Renal cortex interstitium (tissue), 15 donors: ENCODE measurements around the gene MED19. TPM values are rescaled to one million over a fixed set of nuclear protein-coding genes. Genes with fewer than 3 reads are reported as not detected.

Source experiments
- DNase-seq, 11 donors: peaks; one replicate each; pipeline ENCODE4 v3.0.0-alpha.2; 2013; ENCODE audit warnings: low read depth in 9 of 11, low spot score in 4 of 11; ENCODE audit errors: extremely low read depth in 1 of 11
- long read RNA-seq, 16 experiments: transcript quantifications; one replicate each; lab custom pipeline, GENCODE V29; 2026
- polyA plus RNA-seq, 3 donors: library from polyadenylated mRNA; unstranded; fragments of 120-200 nt; gene quantifications; one replicate each; pipeline ENCODE4 v1.2.1, GENCODE V29; 2013; ENCODE audit not compliant: insufficient read length in 3 of 3

The MED19 gene, protein sequence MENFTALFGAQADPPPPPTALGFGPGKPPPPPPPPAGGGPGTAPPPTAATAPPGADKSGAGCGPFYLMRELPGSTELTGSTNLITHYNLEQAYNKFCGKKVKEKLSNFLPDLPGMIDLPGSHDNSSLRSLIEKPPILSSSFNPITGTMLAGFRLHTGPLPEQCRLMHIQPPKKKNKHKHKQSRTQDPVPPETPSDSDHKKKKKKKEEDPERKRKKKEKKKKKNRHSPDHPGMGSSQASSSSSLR
- 10 to 100 TPM; 19.5 to 24.1 (median 21.8) TPM for polyA plus RNA-seq
- long read RNA-seq, donor 1, transcript MED19-202 (5 exons, 1,203 nt) = major isoform, 7 of 29 reads
- long read RNA-seq, donor 1, partial matches to known transcripts = 18 of 29 reads
- long read RNA-seq, donor 1, other reads (novel, unspliced or antisense) = 0 of 29 reads
- long read RNA-seq, donor 2, partial matches to known transcripts = 7 of 11 reads
- long read RNA-seq, donor 2, other reads (novel, unspliced or antisense) = 0 of 11 reads
- long read RNA-seq, donor 3, transcript MED19-202 (5 exons, 1,203 nt) = major isoform, 13 of 350 reads
- long read RNA-seq, donor 3, partial matches to known transcripts = 271 of 350 reads
- long read RNA-seq, donor 3, other reads (novel, unspliced or antisense) = 61 of 350 reads
- long read RNA-seq, donor 4, transcript MED19-202 (5 exons, 1,203 nt) = major isoform, 10 of 12 reads
- long read RNA-seq, donor 4, partial matches to known transcripts = 0 of 12 reads
- long read RNA-seq, donor 4, other reads (novel, unspliced or antisense) = 0 of 12 reads
- long read RNA-seq, donor 5 = 0 reads
- long read RNA-seq, donor 6, transcript MED19-202 (5 exons, 1,203 nt) = major isoform, 5 of 440 reads
- long read RNA-seq, donor 6, partial matches to known transcripts = 412 of 440 reads
- long read RNA-seq, donor 6, other reads (novel, unspliced or antisense) = 19 of 440 reads
- long read RNA-seq, donor 7, transcript MED19-202 (5 exons, 1,203 nt) = major isoform, 7 of 21 reads
- long read RNA-seq, donor 7, partial matches to known transcripts = 13 of 21 reads
- long read RNA-seq, donor 7, other reads (novel, unspliced or antisense) = 0 of 21 reads
- long read RNA-seq, donor 8, transcript MED19-203 (3 exons, 1,088 nt) = minor isoform, 6 of 33 reads
- long read RNA-seq, donor 8, transcript MED19-202 (5 exons, 1,203 nt) = major isoform, 7 of 33 reads
- long read RNA-seq, donor 8, partial matches to known transcripts = 19 of 33 reads
- long read RNA-seq, donor 8, other reads (novel, unspliced or antisense) = 0 of 33 reads
- long read RNA-seq, donor 9, transcript MED19-202 (5 exons, 1,203 nt) = major isoform, 14 of 22 reads
- long read RNA-seq, donor 9, partial matches to known transcripts = 7 of 22 reads
- long read RNA-seq, donor 9, other reads (novel, unspliced or antisense) = 0 of 22 reads
- long read RNA-seq, donor 10, transcript MED19-202 (5 exons, 1,203 nt) = major isoform, 7 of 22 reads
- long read RNA-seq, donor 10, partial matches to known transcripts = 13 of 22 reads
- long read RNA-seq, donor 10, other reads (novel, unspliced or antisense) = 0 of 22 reads
- long read RNA-seq, donor 11, transcript MED19-202 (5 exons, 1,203 nt) = major isoform, 6 of 6 reads
- long read RNA-seq, donor 11, partial matches to known transcripts = 0 of 6 reads
- long read RNA-seq, donor 11, other reads (novel, unspliced or antisense) = 0 of 6 reads
- long read RNA-seq, donor 12, partial matches to known transcripts = 0 of 8 reads
- long read RNA-seq, donor 12, other reads (novel, unspliced or antisense) = 0 of 8 reads
- long read RNA-seq, donor 13 = 0 reads
- long read RNA-seq, donor 14, transcript MED19-202 (5 exons, 1,203 nt) = major isoform, 13 of 24 reads
- long read RNA-seq, donor 14, partial matches to known transcripts = 7 of 24 reads
- long read RNA-seq, donor 14, other reads (novel, unspliced or antisense) = 0 of 24 reads
- long read RNA-seq, donor 15, partial matches to known transcripts = 0 of 6 reads
- long read RNA-seq, donor 15, other reads (novel, unspliced or antisense) = 0 of 6 reads
- long read RNA-seq, donor 16, transcript MED19-202 (5 exons, 1,203 nt) = major isoform, 25 of 45 reads
- long read RNA-seq, donor 16, partial matches to known transcripts = 16 of 45 reads
- long read RNA-seq, donor 16, other reads (novel, unspliced or antisense) = 0 of 45 reads

DNA sequence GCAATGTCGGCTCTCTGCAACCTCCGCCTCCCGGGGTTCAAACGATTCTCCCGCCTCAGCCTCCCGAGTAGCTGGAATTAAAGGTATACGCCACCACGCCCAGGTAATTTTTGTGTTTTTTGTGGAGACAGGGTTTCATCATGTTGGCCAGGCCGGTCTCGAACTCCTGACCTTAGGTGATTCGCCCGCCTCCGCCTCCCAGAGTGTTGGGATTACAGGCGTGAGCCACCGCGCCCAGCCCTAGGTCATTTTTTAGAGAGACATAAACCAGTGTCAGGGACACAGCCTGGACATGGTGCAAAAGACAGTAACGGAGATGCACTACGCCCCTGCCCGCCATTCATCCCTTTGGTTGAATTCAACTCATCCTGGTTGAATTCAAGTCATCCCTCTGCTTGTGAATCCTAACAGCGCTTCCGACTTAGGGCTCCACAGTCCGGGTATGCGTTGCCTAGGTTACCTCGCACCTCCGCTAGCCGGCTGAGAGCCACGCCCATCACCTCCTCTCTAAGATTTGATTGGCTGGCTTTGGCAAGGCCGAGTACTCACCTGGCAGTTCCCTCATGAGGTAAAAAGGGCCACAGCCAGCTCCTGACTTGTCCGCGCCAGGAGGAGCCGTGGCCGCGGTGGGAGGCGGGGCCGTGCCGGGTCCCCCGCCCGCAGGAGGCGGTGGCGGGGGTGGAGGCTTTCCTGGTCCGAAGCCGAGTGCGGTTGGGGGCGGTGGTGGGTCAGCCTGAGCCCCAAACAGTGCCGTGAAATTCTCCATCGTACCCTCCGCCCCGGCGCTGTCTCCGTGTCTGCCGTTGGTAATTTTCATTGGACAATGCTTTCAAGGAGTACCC, at the start of gene MED19:
Gene MED19 (minus strand): TSS at position 802 of the 842 bp plus-strand sequence. CDS start 36 bp downstream, at position 766.
- DNase-seq = peak; percentile 61 to 87 (median 73)

DNA sequence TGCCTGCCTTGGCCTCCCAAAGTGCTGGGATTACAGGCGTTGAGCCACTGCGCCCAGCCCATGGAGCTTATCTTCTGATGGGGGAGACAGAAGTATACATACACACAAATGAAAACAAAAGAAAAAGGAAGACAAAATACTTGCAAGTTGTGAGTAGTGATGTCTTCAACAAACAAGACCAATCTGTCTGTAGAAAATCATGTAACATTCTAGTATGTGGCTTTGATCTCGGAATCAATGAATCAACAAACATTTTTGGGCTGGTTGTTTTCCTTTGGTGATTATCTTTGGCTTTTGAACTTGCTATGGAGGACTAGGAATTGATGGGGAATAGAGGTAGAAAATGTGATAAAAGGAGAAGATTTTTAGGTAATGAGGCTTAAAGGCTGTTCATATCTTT, 46.2 kb upstream of the MED19 start:
- DNase-seq = no peak

- no peak for DNase-seq
Measured at GRCh38 chr11:57752954-57753353, 40.9 kb upstream of the MED19 start.

DNA sequence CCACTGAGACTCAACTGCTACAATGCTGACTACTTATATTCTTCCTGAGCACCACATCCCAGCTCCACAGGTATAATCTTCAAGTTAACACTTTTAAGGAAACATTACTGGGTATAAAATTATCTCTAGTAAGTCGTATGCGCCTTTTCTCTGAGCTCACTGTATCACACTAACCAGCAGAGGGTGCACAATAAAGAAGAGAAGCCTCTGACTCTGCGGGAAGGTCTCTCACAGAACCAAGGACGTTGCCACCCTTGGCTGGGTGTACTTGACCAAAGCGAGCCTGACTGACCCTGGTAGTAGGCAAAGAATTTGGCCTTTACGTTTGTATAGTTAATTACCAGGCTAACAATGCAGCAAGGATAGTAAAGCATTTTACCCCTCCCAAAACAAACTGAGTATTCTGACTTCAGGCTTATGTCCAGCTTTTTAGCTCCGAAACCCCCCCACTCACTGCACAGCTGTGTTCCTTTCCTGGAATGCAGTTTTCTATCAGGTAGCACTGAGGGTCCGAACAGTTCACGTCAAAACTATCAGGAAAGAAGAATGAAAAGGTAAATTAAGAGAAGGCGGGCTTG, 39.8 kb upstream of the MED19 start, which contains the start of gene BTBD18:
Gene BTBD18 (minus strand): TSS at position 144 of the 578 bp plus-strand sequence. CDS start 631 bp downstream, outside the sequence.
- no peak for DNase-seq

DNA sequence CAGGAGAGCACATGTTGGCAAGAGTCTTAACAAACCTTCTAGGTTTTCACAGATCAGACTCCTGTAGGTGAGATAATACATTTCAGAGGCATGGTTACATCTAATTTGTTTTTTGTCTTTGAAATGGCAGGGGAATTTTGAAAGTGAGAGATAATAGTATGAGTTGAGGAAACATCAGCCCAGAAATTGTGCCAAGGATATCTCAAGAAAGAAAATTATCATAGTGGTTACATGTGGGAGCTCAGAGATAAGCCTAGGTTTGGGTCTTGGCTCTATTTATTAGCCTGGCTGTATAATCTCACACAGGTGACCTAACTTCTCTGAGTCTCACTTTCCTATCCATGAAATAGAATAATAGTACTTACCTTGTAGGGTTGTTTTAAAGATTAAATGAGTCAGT, 39.2 kb upstream of the MED19 start:
- no peak for DNase-seq

DNA sequence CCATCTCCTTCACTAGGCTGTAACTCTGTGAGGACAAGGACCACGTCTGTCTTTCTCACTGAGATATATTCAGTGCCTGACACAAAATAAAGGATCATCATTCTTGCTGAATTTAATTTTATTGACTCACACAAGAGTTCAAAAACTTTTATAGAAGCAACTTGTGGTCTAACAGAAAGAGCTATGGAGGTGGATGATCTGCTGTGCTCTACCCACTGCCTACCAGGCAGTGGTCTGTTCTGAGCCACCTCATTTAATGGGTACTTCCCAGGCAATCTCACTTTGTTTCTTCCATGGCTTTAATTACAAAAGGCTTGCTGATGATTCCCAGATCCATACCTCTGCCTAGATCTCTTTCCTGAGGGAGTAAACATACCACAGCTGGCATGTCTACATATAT, 34.9 kb upstream of the MED19 start:
- DNase-seq = no peak

DNA sequence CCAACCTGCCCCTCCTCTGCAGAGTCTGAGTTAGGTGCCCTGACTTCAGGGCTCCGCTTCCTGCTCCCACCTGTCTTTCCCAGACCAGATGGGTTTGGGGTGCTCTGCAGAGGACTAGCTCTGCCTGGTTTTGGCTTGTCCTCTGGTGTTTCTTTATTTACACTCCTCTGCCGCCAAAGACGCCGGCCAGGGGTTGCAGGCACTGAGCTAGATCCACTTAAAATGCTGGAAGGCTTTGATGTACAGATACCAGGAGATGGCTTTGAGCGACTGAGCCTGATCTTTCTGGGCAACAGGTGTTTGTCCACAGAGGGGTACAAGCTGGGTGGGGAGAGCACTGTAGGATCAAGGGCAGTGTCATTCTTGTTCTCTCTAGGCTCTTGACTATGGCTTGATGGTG, 33.2 kb upstream of the MED19 start:
- DNase-seq = no peak

GRCh38 chr11:57744357-57744756, 32.3 kb upstream of the MED19 start:
- no peak for DNase-seq

GRCh38 chr11:57742087-57742452, 30.1 kb upstream of the MED19 start:
- no peak for DNase-seq

DNA sequence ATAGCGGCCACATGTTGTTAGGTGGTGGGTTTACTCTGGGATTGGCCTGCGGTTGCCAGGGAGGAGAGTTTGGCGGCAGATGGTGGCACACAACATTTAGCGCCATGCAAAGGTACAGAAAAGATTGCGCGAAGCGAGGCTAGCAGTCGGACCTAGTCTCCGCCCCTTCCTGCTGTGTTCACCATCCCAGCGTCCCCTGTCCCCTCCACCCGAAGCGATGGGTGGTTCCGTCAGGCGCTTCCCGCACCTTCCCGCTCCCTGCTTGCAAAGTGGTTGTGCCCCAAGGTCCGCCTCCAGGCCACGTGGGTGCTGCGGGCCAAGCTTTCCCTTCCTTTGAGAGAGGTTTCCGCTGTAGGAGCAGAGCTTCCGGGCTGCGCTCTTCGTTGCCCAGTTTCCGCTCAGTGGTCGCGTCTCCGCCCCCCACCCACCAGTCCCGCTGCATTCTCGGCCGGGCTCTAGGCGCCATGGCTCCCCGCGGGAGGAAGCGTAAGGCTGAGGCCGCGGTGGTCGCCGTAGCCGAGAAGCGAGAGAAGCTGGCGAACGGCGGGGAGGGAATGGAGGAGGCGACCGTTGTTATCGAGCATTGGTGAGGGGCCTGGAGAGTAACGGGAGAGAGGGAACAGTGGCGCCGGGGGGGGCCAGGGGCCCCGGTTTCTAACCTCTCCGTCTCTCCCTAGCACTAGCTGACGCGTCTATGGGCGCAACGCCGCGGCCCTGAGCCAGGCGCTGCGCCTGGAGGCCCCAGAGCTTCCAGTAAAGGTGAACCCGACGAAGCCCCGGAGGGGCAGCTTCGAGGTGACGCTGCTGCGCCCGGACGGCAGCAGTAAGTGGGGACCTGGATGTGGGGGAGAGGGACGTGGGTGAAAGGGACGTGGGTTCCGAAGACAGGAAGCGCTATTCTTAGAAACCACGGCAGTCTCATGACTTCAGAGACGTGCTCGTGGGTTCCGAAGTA, 29.4 kb upstream of the MED19 start, which contains the start of gene SELENOH:
Gene SELENOH (plus strand): TSS at position 360 of the 955 bp plus-strand sequence. CDS start 105 bp downstream, at position 465.
- peak; percentile 89 to 97 (median 94) for DNase-seq

DNA sequence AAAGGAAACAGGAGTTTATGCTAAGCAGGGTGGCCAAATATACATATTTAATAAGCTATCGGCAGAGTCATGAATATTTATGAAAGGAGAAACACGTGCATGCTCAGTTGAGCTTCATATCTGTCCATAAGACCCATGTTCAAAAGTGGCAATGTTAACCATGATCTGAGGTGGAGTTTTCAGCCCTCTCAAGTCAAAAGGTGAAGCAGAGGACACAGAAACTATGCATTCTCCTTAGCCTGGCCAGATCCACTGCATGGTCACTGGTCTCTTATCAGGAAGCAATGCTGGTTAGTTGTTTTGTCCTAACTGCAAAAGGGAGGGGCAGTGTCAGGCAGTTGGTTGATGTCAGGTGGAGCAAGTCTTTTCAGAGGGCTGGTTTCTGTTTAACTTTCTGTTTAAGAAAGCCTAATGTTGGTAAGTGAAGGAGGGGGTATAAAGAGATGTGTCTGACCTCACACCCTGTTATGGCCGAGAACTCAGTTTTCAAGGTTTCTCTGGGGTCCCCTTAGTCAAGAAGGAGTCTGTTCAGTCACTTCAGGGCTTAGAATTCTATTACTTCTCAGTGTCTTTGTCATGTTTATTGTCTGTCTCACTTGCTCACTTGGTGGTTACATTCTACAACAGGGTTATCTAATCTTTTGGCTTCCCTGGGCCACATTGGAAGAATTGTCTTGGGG, 23.7 kb upstream of the MED19 start:
- no peak for DNase-seq

- DNase-seq = no peak
Measured at GRCh38 chr11:57732661-57733060, 20.6 kb upstream of the MED19 start.

DNA sequence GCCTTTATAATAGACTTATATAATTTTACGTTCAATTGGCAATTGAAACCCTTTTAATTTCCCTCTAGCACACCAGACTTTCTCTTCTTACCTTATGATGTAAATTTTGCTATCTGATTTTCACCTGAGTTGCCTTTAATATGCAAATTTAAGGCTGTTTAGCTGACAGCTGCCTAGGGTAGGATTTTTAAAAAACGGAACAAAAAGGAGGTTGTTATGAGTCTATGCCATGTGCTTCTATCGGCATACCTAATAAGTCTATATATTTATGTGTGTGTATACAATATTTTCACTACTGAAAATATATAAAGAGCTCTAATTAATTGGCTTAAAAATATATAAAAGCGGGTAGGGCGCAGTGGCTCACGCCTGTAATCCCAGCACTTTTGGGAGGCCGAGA, 17.5 kb upstream of the MED19 start:
- no peak for DNase-seq

GRCh38 chr11:57728829-57729228, 16.8 kb upstream of the MED19 start:
- DNase-seq = no peak
